IMR-90 (cell line): Measurements from ENCODE around the gene OR6S1. TPM values are rescaled to one million over a fixed set of nuclear protein-coding genes. Genes with fewer than 3 reads are reported as not detected.
A peak's percentile ranks its signal among the peaks of the same experiment; 100 is the strongest.

Experiments
- ATAC-seq: fragments of 200-7000 bp; cut with Tn5 transposase; 2 replicates; pipeline ENCODE4 v1.9.1; 2020; ENCODE audit warnings: low read depth, mild to moderate bottlenecking, moderate library complexity
- BruUV-seq: library from RNA; stranded (reverse); fragments of 400-500 nt; replicated peaks from 2 replicates; lab custom pipeline; 2021; lab: Mats Ljungman, UMichigan
- CTCF ChIA-PET: fragments of 300-600 bp; formaldehyde crosslinking; extraction: SDS; loops from one replicate; lab custom pipeline; 2021; ENCODE audit warnings: antibody characterized with exemption; lab: Yijun Ruan, JAX
- POLR2A ChIA-PET: fragments of 300-600 bp; sonication (Branson Sonifier 250); formaldehyde crosslinking; loops from one replicate; lab custom pipeline; 2022; ENCODE audit warnings: antibody characterized with exemption; ENCODE audit not compliant: unreplicated experiment; lab: Charles Lee
- DNase-seq: peaks from one replicate; pipeline ENCODE4 v3.0.0; 2013
- H2AFZ ChIP-seq: replicated peaks from 2 replicates; pipeline ENCODE3; 2013; ENCODE audit warnings: low read length, mild to moderate bottlenecking; ENCODE audit not compliant: poor library complexity
- H2AK5ac ChIP-seq: 2 replicates; pipeline ENCODE4 v1.6.1; 2013; ENCODE audit warnings: low read depth, low read length, inconsistent platforms
- H2AK9ac ChIP-seq: replicated peaks from 2 replicates; pipeline ENCODE3; 2013; ENCODE audit warnings: mild to moderate bottlenecking, low read depth, low read length, moderate library complexity; ENCODE audit not compliant: poor library complexity
- H2BK120ac ChIP-seq: 2 replicates; pipeline ENCODE4 v1.6.1; 2013; ENCODE audit warnings: low read depth, low read length, inconsistent platforms
- H2BK15ac ChIP-seq: 3 replicates; pipeline ENCODE4 v1.6.1; 2013; ENCODE audit warnings: low read depth, low read length, inconsistent platforms
- H2BK20ac ChIP-seq: 2 replicates; pipeline ENCODE4 v1.6.1; 2013; ENCODE audit warnings: low read depth, mild to moderate bottlenecking, inconsistent platforms, low read length, moderate library complexity
- H2BK5ac ChIP-seq: 2 replicates; pipeline ENCODE4 v1.6.1; 2013; ENCODE audit warnings: mild to moderate bottlenecking, low read depth, low read length, inconsistent platforms; ENCODE audit not compliant: poor library complexity, severe bottlenecking
- H3K14ac ChIP-seq: replicated peaks from 2 replicates; pipeline ENCODE4 v1.6.1; 2013; ENCODE audit warnings: low read depth, low read length, inconsistent platforms
- H3K18ac ChIP-seq: 2 replicates; pipeline ENCODE4 v1.6.1; 2013; ENCODE audit warnings: low read depth, low read length, control low read depth
- H3K23ac ChIP-seq: 2 replicates; pipeline ENCODE4 v1.6.1; 2013; ENCODE audit warnings: low read depth, low read length, inconsistent platforms
- H3K27ac ChIP-seq: 2 replicates; pipeline ENCODE4 v1.5.1; 2013; ENCODE audit warnings: mild to moderate bottlenecking, control low read depth, low read length; ENCODE audit not compliant: insufficient read depth
- H3K27me3 ChIP-seq: 2 replicates; pipeline ENCODE4 v1.6.1; 2013; ENCODE audit warnings: low read length; ENCODE audit not compliant: control insufficient read depth, insufficient read depth
- H3K36me3 ChIP-seq: 2 replicates; pipeline ENCODE4 v1.6.1; 2013; ENCODE audit warnings: low read length, mixed read lengths; ENCODE audit not compliant: control insufficient read depth, insufficient read depth
- H3K4ac ChIP-seq: 2 replicates; pipeline ENCODE4 v1.6.1; 2013; ENCODE audit warnings: low read depth, low read length, inconsistent platforms
- H3K4me1 ChIP-seq: 2 replicates; pipeline ENCODE4 v1.6.1; 2013; ENCODE audit warnings: low read length, mixed read lengths; ENCODE audit not compliant: control insufficient read depth, insufficient read depth
- H3K4me2 ChIP-seq: 2 replicates; pipeline ENCODE4 v1.6.1; 2013; ENCODE audit warnings: low read depth, mild to moderate bottlenecking, control low read depth, low read length, moderate library complexity
- H3K4me3 ChIP-seq: 2 replicates; pipeline ENCODE4 v1.5.1; 2013; ENCODE audit warnings: low read depth, mild to moderate bottlenecking, control low read depth, low read length, moderate library complexity; ENCODE audit not compliant: insufficient read depth
- H3K56ac ChIP-seq: 2 replicates; pipeline ENCODE4 v1.6.1; 2013; ENCODE audit warnings: low read length, inconsistent platforms; ENCODE audit not compliant: insufficient read depth; ENCODE audit errors: extremely low read depth
- H3K79me1 ChIP-seq, 2 experiments: 2 replicates each; pipeline ENCODE4 v1.6.1; 2013; ENCODE audit warnings: low read length in 2 of 2, inconsistent platforms in 1 of 2, low read depth in 1 of 2
- H3K9ac ChIP-seq: 2 replicates; pipeline ENCODE4 v1.6.1; 2013; ENCODE audit warnings: low read depth, low read length, control low read depth
- H3K9me1 ChIP-seq: 2 replicates; pipeline ENCODE4 v1.6.1; 2013; ENCODE audit warnings: low read length, inconsistent platforms; ENCODE audit not compliant: insufficient read depth
- H3K9me3 ChIP-seq: 2 replicates; pipeline ENCODE4 v1.6.1; 2013; ENCODE audit warnings: low read length; ENCODE audit not compliant: control insufficient read depth, insufficient read depth
- H4K20me1 ChIP-seq: 2 replicates; pipeline ENCODE4 v1.6.1; 2013; ENCODE audit warnings: low read length, inconsistent platforms; ENCODE audit not compliant: insufficient read depth
- H4K5ac ChIP-seq: 2 replicates; pipeline ENCODE4 v1.6.1; 2013; ENCODE audit warnings: mild to moderate bottlenecking, low read depth, low read length, control low read depth
- H4K8ac ChIP-seq, 2 experiments: 2 replicates each; pipeline ENCODE4 v1.6.1; 2013; ENCODE audit warnings: low read depth in 2 of 2, low read length in 2 of 2, control low read depth in 1 of 2, inconsistent platforms in 1 of 2
- H4K91ac ChIP-seq: 2 replicates; pipeline ENCODE4 v1.6.1; 2013; ENCODE audit warnings: low read depth, low read length, inconsistent platforms; ENCODE audit not compliant: insufficient read depth
- CHD1 ChIP-seq: IDR thresholded peaks from 2 replicates; pipeline ENCODE4 v1.6.1; 2012; ENCODE audit warnings: low read depth, low read length, improper control_type of control experiment
- ELK1 ChIP-seq: fragments of 150-350 bp; IDR thresholded peaks from 2 replicates; pipeline ENCODE4 v1.6.1; 2016; ENCODE audit warnings: low read depth, mild to moderate bottlenecking, low read length, moderate library complexity, borderline replicate concordance
- FOS ChIP-seq: fragments of 150-350 bp; IDR thresholded peaks from 2 replicates; pipeline ENCODE4 v1.6.1; 2016; ENCODE audit warnings: low read depth, low read length
- MAFK ChIP-seq: IDR thresholded peaks from 2 replicates; pipeline ENCODE4 v1.6.1; 2012; ENCODE audit warnings: low read depth, low read length, improper control_type of control experiment
- MAZ ChIP-seq: IDR thresholded peaks from 2 replicates; pipeline ENCODE4 v1.6.1; 2012; ENCODE audit warnings: low read depth, mild to moderate bottlenecking, low read length, improper control_type of control experiment, moderate library complexity, borderline replicate concordance
- MXI1 ChIP-seq: IDR thresholded peaks from 2 replicates; pipeline ENCODE4 v1.6.1; 2012; ENCODE audit warnings: low read depth, mild to moderate bottlenecking, low read length, moderate library complexity, borderline replicate concordance
- NFE2L2 ChIP-seq: fragments of 150-350 bp; IDR thresholded peaks from 2 replicates; pipeline ENCODE4 v1.6.1; 2016; ENCODE audit warnings: low read depth, mild to moderate bottlenecking, low read length
- RAD21 ChIP-seq: IDR thresholded peaks from 2 replicates; pipeline ENCODE4 v1.6.1; 2012; ENCODE audit warnings: low read length, improper control_type of control experiment
- RCOR1 ChIP-seq: IDR thresholded peaks from 2 replicates; pipeline ENCODE4 v1.6.1; 2012; ENCODE audit warnings: mild to moderate bottlenecking, low read length, improper control_type of control experiment; ENCODE audit not compliant: insufficient replicate concordance
- RFX5 ChIP-seq: IDR thresholded peaks from 2 replicates; pipeline ENCODE4 v1.8.0; 2012; ENCODE audit warnings: low read depth, mild to moderate bottlenecking, low read length, moderate library complexity
- USF2 ChIP-seq: fragments of 150-350 bp; IDR thresholded peaks from 2 replicates; pipeline ENCODE4 v1.6.1; 2017; ENCODE audit warnings: mild to moderate bottlenecking, antibody characterized with exemption, low read length, low read depth
- WGBS, 2 experiments: methylation state at CpG; one replicate each; pipeline versions ENCODE4 v1.1.5 to v1.1.7; 2013; ENCODE audit warnings: missing lambda C conversion rate in 2 of 2; ENCODE audit not compliant: insufficient read length in 1 of 2; ENCODE audit errors: extremely low coverage in 2 of 2; 5-methylcytosine and 5-hydroxymethylcytosine counted together
- dilution Hi-C: fragments of 300-500 bp; cut with HindIII; formaldehyde crosslinking; loops from one replicate; pipeline ENCODE4 v1.14.3; 2018; ENCODE audit warnings: low sequenced_read_pairs; ENCODE audit not compliant: unreplicated experiment
- in situ Hi-C: fragments of 300-500 bp; cut with MboI; formaldehyde crosslinking; loops from 3 replicates; pipeline ENCODE4 v1.14.3; 2019; ENCODE audit warnings: low sequenced_read_pairs, inconsistent platforms, mixed read lengths
- intact Hi-C: fragments of 100-400 bp; cut with micrococcal nuclease; formaldehyde crosslinking; loops from 2 replicates; pipeline ENCODE4 v1.10.0; 2022
- polyA plus RNA-seq, 3 experiments: library from polyadenylated mRNA; depleted of rRNA; stranded (reverse); fragments of >200 nt; gene quantifications; 2 replicates each; pipeline ENCODE4 v1.2.3, GENCODE V29; 2012; ENCODE audit warnings: low replicate concordance in 1 of 3
- total RNA-seq: library from RNA; depleted of rRNA; stranded (reverse); fragments of >200 nt; gene quantifications from 2 replicates; pipeline ENCODE4 v1.2.3, GENCODE V29; 2012

OR6S1 gene
- total and polyA plus RNA-seq, 2 of the 4 experiments (the other 2 are of a cell fraction): not detected

- TF ChIP-seq MAFK: no peak
Observed at GRCh38 chr14:20614038-20614840, 27.3 kb downstream of the OR6S1 start (continued).

- no TSS peak for BruUV-seq
- Histone ChIP-seq H3K18ac (no peak overlapping the region), H2BK120ac (no peak overlapping the region), H2AFZ (peak overlapping the region; percentile 75), H3K36me3 (no peaks in the 10 kb centered on the region), H3K9me3 (no peaks in the 10 kb centered on the region), H3K56ac (no peak overlapping the region), H3K4me2 (peak overlapping the region; percentile 93), H4K20me1 (peaks cover 11% of the 10 kb centered on the region), H2BK5ac (no peak overlapping the region), H3K9me1 (no peaks in the 10 kb centered on the region), H3K27me3 (no peaks in the 10 kb centered on the region), H3K27ac (no peak overlapping the region), H4K8ac (no peak overlapping the region), H4K5ac (no peak overlapping the region), H2AK9ac (peak overlapping the region; percentile 5), H3K9ac (peak overlapping the region; percentile 33; the same call in 1 of the 2 replicates), H3K23ac (no peak overlapping the region), H3K79me1 (no peaks in the 10 kb centered on the region), H3K4me1 (no peaks in the 10 kb centered on the region), H2AK5ac (no peak overlapping the region), H3K4ac (no peak overlapping the region), H2BK20ac (no peak overlapping the region), H4K91ac (no peak overlapping the region), H3K4me3 (peak overlapping the region; percentile 80), H2BK15ac (no peak overlapping the region), H3K14ac (no peak overlapping the region)
- intact Hi-C loops (loop anchor here (1.0 to 2.0 kb wide), 4 partner anchors 12 to 271 kb away; partner anchors contain the start of gene PARP2), in situ Hi-C loops (loop anchor here (5.0 kb wide), 2 partner anchors 201 to 276 kb away; partner anchors contain the start of gene TEP1), dilution Hi-C loops (no loop called here)
- CTCF ChIA-PET: interaction anchor here (0.9 to 1.6 kb wide), 5 partner anchors 9 to 358 kb away, joined by 3 to 7 read pairs (median 6); partner anchors contain the start of gene RNASE4
- POLR2A ChIA-PET: no interaction called here
- peak; percentile 99 for DNase-seq
- peak; percentile 84 for ATAC-seq
- WGBS, 2 experiments: 0% methylated on average over 4 of the region's 34 CpGs; no CpG with 5 or more reads in 1 of the 2 experiments
- TF ChIP-seq MAFK: no peak
- peak; percentile 76; the same call in 1 of the 2 replicates for TF ChIP-seq MXI1
- no peak for TF ChIP-seq NFE2L2
- no peak for TF ChIP-seq ELK1
- no peak for TF ChIP-seq RFX5
- 0 out of 2 replicates have a peak, but pooled peaks have one; percentile 15 for TF ChIP-seq RAD21
- TF ChIP-seq CHD1: peak; percentile 45; the same call in 1 of the 2 replicates
- peak; percentile 44; the same call in 1 of the 2 replicates for TF ChIP-seq MAZ
- peak; percentile 72 for TF ChIP-seq RCOR1
- TF ChIP-seq USF2: peak; percentile 69
- TF ChIP-seq FOS: peak; percentile 86
Observed at GRCh38 chr14:20613094-20614037, 28.1 kb downstream of the OR6S1 start.
